Measurements from ENCODE around the gene DCTN4. TPM values are rescaled to one million over a fixed set of nuclear protein-coding genes. Genes with fewer than 3 reads are reported as not detected.
"Not testable (repeated sequence)": the region's sequence is repeated elsewhere in the genome, so short reads cannot be mapped to it uniquely, and the experiment has no call there.

The DCTN4 gene
- polyA plus RNA-seq, 4 donors, result 15.7 to 46.6 (median 19.9) TPM

- FAIRE-seq; H3K4me1 ChIP-seq (ENCODE audit: control insufficient read depth in 3 of 3, insufficient read depth in 2 of 3, low read depth in 1 of 3, low read length in 2 of 3); H3K36me3 ChIP-seq (ENCODE audit: control insufficient read depth in 3 of 3, insufficient read depth in 2 of 3, low read depth in 1 of 3, low read length in 3 of 3); H3K4me3 ChIP-seq (ENCODE audit: low read depth in 1 of 3, low read length in 3 of 3); H3K9me3 ChIP-seq (ENCODE audit: control insufficient read depth in 2 of 2, insufficient read depth in 1 of 2, low read depth in 1 of 2, low read length in 1 of 2); DNase-seq; H3K27me3 ChIP-seq (ENCODE audit: control insufficient read depth in 3 of 3, insufficient read depth in 3 of 3, low read length in 3 of 3); H3K27ac ChIP-seq (ENCODE audit: low read depth in 1 of 3, low read length in 2 of 3): not testable (repeated sequence)
- WGBS, 3 donors, result 91 to 96% (median 93%) methylated on average over 18 of the region's 18 CpGs
Observed at GRCh38 chr5:150742455-150743141, 16.2 kb downstream of the DCTN4 start.

- Histone ChIP-seq H3K27ac (ENCODE audit: low read depth in 1 of 3, low read length in 2 of 3) (no peak overlapping the region), H3K36me3 (ENCODE audit: control insufficient read depth in 3 of 3, insufficient read depth in 2 of 3, low read depth in 1 of 3, low read length in 3 of 3) (peaks cover 0 to 6% (median 0%) of the 10 kb centered on the region in 3 donors), H3K9me3 (ENCODE audit: control insufficient read depth in 2 of 2, insufficient read depth in 1 of 2, low read depth in 1 of 2, low read length in 1 of 2) (peaks cover 0 to 4% of the 10 kb centered on the region in 2 donors), H3K27me3 (ENCODE audit: control insufficient read depth in 3 of 3, insufficient read depth in 3 of 3, low read length in 3 of 3) (no peaks in the 10 kb centered on the region), H3K4me3 (ENCODE audit: low read depth in 1 of 3, low read length in 3 of 3) (no peak overlapping the region), H3K4me1 (ENCODE audit: control insufficient read depth in 3 of 3, insufficient read depth in 2 of 3, low read depth in 1 of 3, low read length in 2 of 3) (no peaks in the 10 kb centered on the region)
- FAIRE-seq (no peak), DNase-seq (no peak)
Observed at GRCh38 chr5:150740992-150741391, 17.8 kb downstream of the DCTN4 start.

GRCh38 chr5:150738862-150739261 lies 20.0 kb downstream of the DCTN4 start:
- Histone ChIP-seq H3K9me3 (ENCODE audit: control insufficient read depth in 2 of 2, insufficient read depth in 1 of 2, low read depth in 1 of 2, low read length in 1 of 2) (peaks cover 0 to 19% of the 10 kb centered on the region in 2 donors), H3K4me3 (ENCODE audit: low read depth in 1 of 3, low read length in 3 of 3) (no peak overlapping the region), H3K27me3 (ENCODE audit: control insufficient read depth in 3 of 3, insufficient read depth in 3 of 3, low read length in 3 of 3) (no peaks in the 10 kb centered on the region), H3K36me3 (ENCODE audit: control insufficient read depth in 3 of 3, insufficient read depth in 2 of 3, low read depth in 1 of 3, low read length in 3 of 3) (peaks cover 0 to 19% (median 4%) of the 10 kb centered on the region in 3 donors), H3K4me1 (ENCODE audit: control insufficient read depth in 3 of 3, insufficient read depth in 2 of 3, low read depth in 1 of 3, low read length in 2 of 3) (no peaks in the 10 kb centered on the region), H3K27ac (ENCODE audit: low read depth in 1 of 3, low read length in 2 of 3) (no peak overlapping the region)
- no peak for DNase-seq
- 93 to 96% (median 94%) methylated on average over 7 of the region's 7 CpGs for WGBS, 3 donors
- FAIRE-seq, result no peak

GRCh38 chr5:150734579-150735384 lies 24.0 kb downstream of the DCTN4 start:
- Histone ChIP-seq H3K4me3 (ENCODE audit: low read depth in 1 of 3, low read length in 3 of 3) (no peak overlapping the region), H3K27ac (ENCODE audit: low read depth in 1 of 3, low read length in 2 of 3) (peak overlapping the region in 1 of 3 donors; percentile 42), H3K27me3 (ENCODE audit: control insufficient read depth in 3 of 3, insufficient read depth in 3 of 3, low read length in 3 of 3) (no peaks in the 10 kb centered on the region), H3K36me3 (ENCODE audit: control insufficient read depth in 3 of 3, insufficient read depth in 2 of 3, low read depth in 1 of 3, low read length in 3 of 3) (peaks cover 9 to 23% (median 15%) of the 10 kb centered on the region in 3 donors), H3K4me1 (ENCODE audit: control insufficient read depth in 3 of 3, insufficient read depth in 2 of 3, low read depth in 1 of 3, low read length in 2 of 3) (no peaks in the 10 kb centered on the region), H3K9me3 (ENCODE audit: control insufficient read depth in 2 of 2, insufficient read depth in 1 of 2, low read depth in 1 of 2, low read length in 1 of 2) (peaks cover 0 to 19% of the 10 kb centered on the region in 2 donors)
- DNase-seq (peak in 1 of 2 donors; percentile 5), FAIRE-seq (no peak)
- WGBS, 3 donors, result 67 to 87% (median 78%) methylated on average over 7 of the region's 7 CpGs

- Histone ChIP-seq H3K4me3 (ENCODE audit: low read depth in 1 of 3, low read length in 3 of 3) (no peak overlapping the region), H3K36me3 (ENCODE audit: control insufficient read depth in 3 of 3, insufficient read depth in 2 of 3, low read depth in 1 of 3, low read length in 3 of 3) (peaks cover 11 to 29% (median 19%) of the 10 kb centered on the region in 3 donors), H3K4me1 (ENCODE audit: control insufficient read depth in 3 of 3, insufficient read depth in 2 of 3, low read depth in 1 of 3, low read length in 2 of 3) (no peaks in the 10 kb centered on the region), H3K27ac (ENCODE audit: low read depth in 1 of 3, low read length in 2 of 3) (no peak overlapping the region), H3K27me3 (ENCODE audit: control insufficient read depth in 3 of 3, insufficient read depth in 3 of 3, low read length in 3 of 3) (no peaks in the 10 kb centered on the region), H3K9me3 (ENCODE audit: control insufficient read depth in 2 of 2, insufficient read depth in 1 of 2, low read depth in 1 of 2, low read length in 1 of 2) (peaks cover 0 to 19% of the 10 kb centered on the region in 2 donors)
- FAIRE-seq, result no peak
- DNase-seq, result no peak
- WGBS, 3 donors, result 88 to 96% (median 93%) methylated on average over 6 of the region's 6 CpGs
Observed at GRCh38 chr5:150731669-150732242, 27.1 kb downstream of the DCTN4 start.

GRCh38 chr5:150729859-150730258 lies 29.0 kb downstream of the DCTN4 start:
- Histone ChIP-seq H3K4me1 (ENCODE audit: control insufficient read depth in 3 of 3, insufficient read depth in 2 of 3, low read depth in 1 of 3, low read length in 2 of 3) (no peaks in the 10 kb centered on the region), H3K4me3 (ENCODE audit: low read depth in 1 of 3, low read length in 3 of 3) (no peak overlapping the region), H3K27ac (ENCODE audit: low read depth in 1 of 3, low read length in 2 of 3) (no peak overlapping the region), H3K36me3 (ENCODE audit: control insufficient read depth in 3 of 3, insufficient read depth in 2 of 3, low read depth in 1 of 3, low read length in 3 of 3) (peaks cover 11 to 31% (median 19%) of the 10 kb centered on the region in 3 donors), H3K9me3 (ENCODE audit: control insufficient read depth in 2 of 2, insufficient read depth in 1 of 2, low read depth in 1 of 2, low read length in 1 of 2) (peaks cover 0 to 8% of the 10 kb centered on the region in 2 donors), H3K27me3 (ENCODE audit: control insufficient read depth in 3 of 3, insufficient read depth in 3 of 3, low read length in 3 of 3) (no peaks in the 10 kb centered on the region)
- FAIRE-seq (no peak), DNase-seq (no peak)
- WGBS, 3 donors, result 80 to 96% (median 96%) methylated on average over 4 of the region's 4 CpGs

- Histone ChIP-seq H3K36me3 (ENCODE audit: control insufficient read depth in 3 of 3, insufficient read depth in 2 of 3, low read depth in 1 of 3, low read length in 3 of 3) (peaks cover 7 to 23% (median 17%) of the 10 kb centered on the region in 3 donors), H3K4me1 (ENCODE audit: control insufficient read depth in 3 of 3, insufficient read depth in 2 of 3, low read depth in 1 of 3, low read length in 2 of 3) (no peaks in the 10 kb centered on the region), H3K27me3 (ENCODE audit: control insufficient read depth in 3 of 3, insufficient read depth in 3 of 3, low read length in 3 of 3) (no peaks in the 10 kb centered on the region), H3K9me3 (ENCODE audit: control insufficient read depth in 2 of 2, insufficient read depth in 1 of 2, low read depth in 1 of 2, low read length in 1 of 2) (no peaks in the 10 kb centered on the region), H3K4me3 (ENCODE audit: low read depth in 1 of 3, low read length in 3 of 3) (no peak overlapping the region), H3K27ac (ENCODE audit: low read depth in 1 of 3, low read length in 2 of 3) (no peak overlapping the region)
- 68 to 90% (median 85%) methylated on average over 2 of the region's 2 CpGs for WGBS, 3 donors
- FAIRE-seq (no peak), DNase-seq (no peak)
Observed at GRCh38 chr5:150723845-150724244, 35.0 kb downstream of the DCTN4 start.

GRCh38 chr5:150710165-150710564 lies 48.7 kb downstream of the DCTN4 start:
- no peak overlapping the region for H3K27ac ChIP-seq (ENCODE audit: low read depth in 1 of 3, low read length in 2 of 3)
- no peaks in the 10 kb centered on the region for H3K27me3 ChIP-seq (ENCODE audit: control insufficient read depth in 3 of 3, insufficient read depth in 3 of 3, low read length in 3 of 3)
- H3K4me1 ChIP-seq (ENCODE audit: control insufficient read depth in 3 of 3, insufficient read depth in 2 of 3, low read depth in 1 of 3, low read length in 2 of 3), result peaks cover 0 to 9% (median 0%) of the 10 kb centered on the region in 3 donors
- no peaks in the 10 kb centered on the region for H3K9me3 ChIP-seq (ENCODE audit: control insufficient read depth in 2 of 2, insufficient read depth in 1 of 2, low read depth in 1 of 2, low read length in 1 of 2)
- 58 to 61% (median 59%) methylated on average over 2 of the region's 2 CpGs for WGBS, 3 donors
- FAIRE-seq, result no peak
- DNase-seq, result no peak
- H3K4me3 ChIP-seq (ENCODE audit: low read depth in 1 of 3, low read length in 3 of 3), result no peak overlapping the region
- peaks cover 14 to 32% (median 15%) of the 10 kb centered on the region in 3 donors for H3K36me3 ChIP-seq (ENCODE audit: control insufficient read depth in 3 of 3, insufficient read depth in 2 of 3, low read depth in 1 of 3, low read length in 3 of 3)
